GM21381 (cell line): ENCODE data around the gene TNNI3K.

Source experiments
- ATAC-seq: cut with Tn5 transposase; IDR thresholded peaks from one replicate; pipeline ENCODE4 v1.9.1; 2021; ENCODE audit warnings: mild to moderate bottlenecking, moderate library complexity; ENCODE audit not compliant: unreplicated experiment

TNNI3K gene

DNA sequence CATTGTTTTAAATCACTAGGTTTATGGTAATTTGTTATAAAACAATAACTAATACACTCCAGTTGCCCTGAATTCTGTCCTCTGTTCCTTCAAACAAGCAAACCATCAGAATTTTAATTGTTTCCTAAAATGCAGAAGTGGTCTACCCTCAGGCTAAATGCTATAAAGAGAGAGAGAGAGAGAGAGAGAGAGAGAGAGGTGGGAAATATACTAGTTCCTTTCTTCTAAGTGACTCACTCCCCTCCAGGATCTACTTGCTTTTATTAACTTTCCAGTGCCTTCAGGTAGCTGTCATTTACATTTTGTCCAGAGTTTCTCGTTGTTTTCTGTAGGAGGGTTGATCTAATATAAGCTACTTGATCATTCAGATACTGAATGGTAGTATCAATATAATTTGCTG, 250.8 kb downstream of the TNNI3K start:
- no peak for ATAC-seq

DNA sequence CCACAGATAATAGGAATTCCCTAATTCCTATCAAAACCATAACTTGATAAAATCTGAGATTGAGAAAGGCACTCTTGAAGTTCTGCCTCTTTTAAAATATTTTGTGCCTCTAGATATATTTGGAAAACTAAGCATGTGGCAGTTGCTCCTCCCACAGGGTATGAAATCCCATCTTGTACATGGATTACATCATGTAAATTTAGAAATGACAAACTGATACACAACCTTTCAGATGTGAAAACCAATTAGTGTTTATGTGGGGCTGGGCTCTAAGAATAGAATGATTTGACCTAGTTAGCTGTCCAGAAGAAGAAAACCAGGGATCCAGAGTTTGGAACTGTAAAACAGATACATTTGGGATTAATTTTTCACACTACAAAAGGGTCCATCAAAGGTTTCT, 261.5 kb downstream of the TNNI3K start:
- no peak for ATAC-seq

DNA sequence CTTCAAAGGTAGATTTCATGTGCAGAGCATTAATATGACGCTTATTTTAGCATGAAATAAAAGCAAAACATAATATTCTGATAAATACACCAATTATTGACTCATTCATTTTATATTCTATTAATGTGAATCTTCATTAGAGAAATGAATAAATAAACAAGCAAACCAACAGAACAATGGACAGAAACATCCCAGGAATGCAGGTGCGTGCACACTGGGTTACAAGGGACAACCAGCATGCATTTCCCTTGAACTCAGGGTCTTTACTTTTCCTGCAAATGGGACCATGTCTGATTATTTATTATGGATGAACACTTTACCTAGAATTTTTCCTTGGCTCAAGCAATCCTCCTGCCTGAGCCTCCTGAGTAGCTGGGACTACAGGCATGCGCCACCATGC, 263.7 kb downstream of the TNNI3K start:
- no peak for ATAC-seq

DNA sequence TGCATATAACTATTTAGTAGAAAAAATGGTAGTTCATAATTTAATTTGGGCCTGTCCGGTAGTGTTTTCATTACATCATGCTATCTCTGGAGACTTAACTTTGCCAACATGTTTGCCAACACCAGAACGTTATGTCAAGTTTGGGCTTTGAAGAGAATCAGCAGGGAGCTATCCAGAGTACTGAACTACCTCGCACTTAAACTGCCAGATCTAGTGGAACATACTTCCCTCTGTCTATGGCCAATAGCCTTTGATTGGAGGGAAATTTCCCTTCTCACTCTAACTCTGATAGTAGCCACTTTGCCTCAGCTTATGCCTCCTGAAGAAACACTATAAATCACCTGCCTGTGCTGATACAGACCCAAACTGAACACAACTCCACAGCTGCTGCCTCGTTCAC, 267.2 kb downstream of the TNNI3K start:
- no peak for ATAC-seq

DNA sequence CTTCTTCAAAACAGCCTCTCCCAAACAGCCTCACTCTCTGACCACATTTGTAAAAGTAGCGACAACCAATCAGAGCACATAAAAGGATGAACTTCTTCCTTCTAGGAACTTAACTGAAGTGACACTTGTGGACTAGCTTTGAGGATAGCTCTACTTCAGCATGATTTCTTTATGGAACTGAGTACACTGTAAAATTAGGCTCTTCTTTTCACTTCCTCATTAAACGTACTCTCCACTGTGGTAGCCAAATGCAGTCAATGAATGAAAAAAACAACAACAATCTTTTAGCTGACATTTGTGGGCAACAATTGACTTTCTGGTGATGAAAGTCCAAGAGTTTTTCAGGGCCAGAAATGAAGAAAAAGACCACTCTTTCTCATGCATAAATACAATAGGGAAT, 267.7 kb downstream of the TNNI3K start:
- ATAC-seq, result no peak

DNA sequence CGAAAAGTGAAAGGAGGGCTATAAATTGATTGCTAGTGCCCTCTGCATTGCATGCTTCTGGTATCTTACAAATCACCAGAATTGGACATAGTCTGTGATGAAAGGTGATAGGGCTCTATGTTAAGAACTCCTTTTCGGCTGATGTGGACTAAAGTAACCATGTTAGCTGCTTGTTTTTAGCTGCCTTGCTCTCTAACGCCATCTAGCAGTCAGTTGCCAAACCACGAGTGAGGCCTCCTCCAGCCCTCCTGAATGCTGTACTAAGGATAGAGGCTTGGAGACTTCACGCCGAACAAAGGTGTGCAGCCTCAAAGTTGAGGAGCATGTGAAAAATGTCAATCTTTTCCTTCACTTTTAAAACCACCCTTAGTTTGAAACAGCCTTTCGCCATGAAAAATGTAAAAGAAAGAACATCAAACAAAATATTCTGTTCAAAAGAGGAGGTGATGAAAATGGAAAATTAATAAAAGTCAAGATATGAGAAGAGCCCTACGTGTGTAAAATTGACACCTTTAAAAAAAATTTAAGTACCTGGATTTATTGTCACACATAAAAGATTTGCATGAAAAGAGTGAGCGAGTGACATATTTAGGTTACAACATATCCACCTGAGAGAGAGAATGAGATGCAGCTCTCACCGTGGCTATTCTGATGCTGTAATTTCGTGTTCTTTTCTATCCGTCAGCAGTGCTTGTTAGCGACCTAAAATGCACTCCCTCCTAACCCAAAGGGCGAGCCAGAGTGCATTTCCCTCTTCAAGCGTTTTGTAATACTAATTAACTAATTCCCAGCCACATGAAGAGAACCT, 269.1 kb downstream of the TNNI3K start:
- peak; percentile 93 for ATAC-seq

DNA sequence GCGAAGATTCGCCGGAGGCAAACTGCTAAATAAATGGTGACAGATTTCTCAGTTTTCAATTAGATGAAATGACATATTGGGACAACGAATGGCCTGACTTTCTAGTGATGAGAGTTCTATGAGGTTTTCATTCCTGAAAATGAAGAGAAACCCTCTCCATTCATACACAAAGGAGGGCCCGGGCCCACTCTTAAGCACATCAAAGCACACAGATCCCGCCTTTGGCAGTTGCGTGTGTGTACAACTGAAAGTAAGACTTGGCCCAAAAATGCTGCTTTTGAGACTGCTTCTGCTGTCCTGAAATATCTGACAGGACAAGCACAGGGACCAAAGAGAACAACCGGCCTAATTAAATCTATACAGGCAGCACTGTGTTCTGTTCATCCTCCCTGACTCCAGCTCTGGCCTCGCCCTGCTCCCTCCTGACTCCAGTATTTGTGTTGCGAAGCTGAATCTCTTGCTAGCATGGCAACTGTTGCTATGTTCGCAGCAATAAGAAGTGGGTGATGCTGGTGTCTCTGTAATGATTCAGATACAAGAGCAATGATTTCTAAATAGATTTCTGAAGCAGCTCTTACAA, 269.8 kb downstream of the TNNI3K start:
- no peak for ATAC-seq

- ATAC-seq, result no peak
These were observed 270.9 kb downstream of the TNNI3K start for GRCh38 chr1:74505928-74506710.

DNA sequence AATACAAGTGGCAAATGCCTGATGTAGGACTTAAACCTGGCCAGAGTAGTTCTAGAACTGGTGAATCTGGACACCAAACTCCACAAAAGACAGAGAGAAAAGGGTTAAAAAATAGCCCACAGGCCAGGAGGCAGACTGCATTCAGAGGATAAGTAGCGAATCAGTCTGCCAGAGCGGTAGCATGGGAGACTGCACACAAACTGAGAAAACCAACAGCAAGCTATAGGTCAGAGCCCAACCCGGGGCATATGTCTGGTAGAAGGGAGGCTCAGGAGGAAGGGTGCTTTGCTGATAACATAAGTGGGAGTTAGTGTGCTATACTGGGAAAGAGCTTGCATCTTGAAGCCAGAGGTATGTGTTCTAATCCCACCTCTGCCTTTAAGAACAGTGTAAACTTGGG, 273.3 kb downstream of the TNNI3K start:
- no peak for ATAC-seq

GRCh38 chr1:74512170-74512915, 277.2 kb downstream of the TNNI3K start, which contains the start of gene LRRC53:
Gene LRRC53, minus strand, starts transcription at chr1:74512611. Its CDS starts 29,262 bp downstream, at chr1:74483349.
- no peak for ATAC-seq

DNA sequence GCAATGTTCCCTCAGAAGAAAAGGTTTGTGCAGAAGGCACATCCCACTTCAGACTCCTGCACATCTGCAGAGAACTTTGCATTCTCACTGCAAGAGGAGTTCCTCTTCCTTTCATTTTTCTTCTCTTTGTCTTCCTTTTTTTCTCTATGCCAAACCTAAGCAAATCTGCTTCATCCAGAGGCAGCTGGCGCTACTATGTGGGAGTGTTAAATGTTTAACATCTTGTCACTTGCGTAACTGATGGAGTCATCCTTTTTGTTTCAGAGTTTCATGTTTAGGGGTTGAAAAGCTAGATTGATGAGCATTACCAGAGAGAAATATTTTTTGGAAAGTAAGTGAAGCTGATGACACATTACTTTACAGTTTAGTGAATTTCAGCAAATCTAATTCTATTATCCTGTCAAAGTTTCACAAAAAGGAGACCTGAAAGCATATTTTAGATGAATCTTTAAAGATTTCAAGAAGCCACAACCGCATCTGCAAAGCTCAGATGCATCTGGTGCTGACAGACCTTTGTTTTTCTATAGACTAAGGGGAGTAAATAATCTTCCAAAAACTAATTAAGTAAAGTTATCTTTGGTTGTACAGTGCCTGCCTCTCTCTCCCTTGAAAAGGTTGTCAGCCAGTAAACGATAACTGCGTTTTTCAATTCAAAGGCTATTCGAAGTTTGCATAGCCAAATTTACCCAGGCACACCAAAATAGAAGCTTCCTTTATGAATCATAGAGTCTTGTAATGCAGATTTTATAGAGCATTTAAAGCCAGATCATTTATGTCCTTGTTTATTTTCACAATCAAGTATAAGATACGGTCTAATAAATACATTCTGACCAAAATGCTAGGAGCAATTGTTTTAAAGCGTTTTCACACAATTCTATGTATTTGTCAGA, 278.5 kb downstream of the TNNI3K start:
- ATAC-seq, result no peak

- ATAC-seq, result peak; percentile 81
These were observed 282.4 kb downstream of the TNNI3K start for GRCh38 chr1:74517599-74518051.

DNA sequence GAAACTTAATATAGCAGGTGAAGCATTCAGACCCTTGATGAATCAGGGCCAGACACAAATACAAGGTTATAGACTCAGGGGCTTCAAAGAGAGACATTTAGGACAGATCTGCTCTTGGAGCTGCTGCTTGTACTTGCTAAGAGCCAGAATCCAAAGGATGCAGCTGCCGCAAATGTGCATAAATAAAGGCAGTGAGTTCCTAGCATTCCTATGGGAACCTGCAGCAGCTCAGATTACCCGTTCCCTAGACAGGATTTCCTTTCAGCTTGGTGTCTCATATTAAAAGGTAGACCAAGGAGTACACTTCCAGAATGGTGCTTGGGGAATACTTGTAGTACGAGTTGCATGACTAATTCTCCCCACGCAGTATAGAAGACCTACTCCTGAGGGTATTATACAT, 287.0 kb downstream of the TNNI3K start:
- ATAC-seq, result no peak

GRCh38 chr1:74523873-74524480, 288.8 kb downstream of the TNNI3K start:
- ATAC-seq, result no peak

GRCh38 chr1:74526708-74527107, 291.5 kb downstream of the TNNI3K start:
- ATAC-seq, result no peak

- no peak for ATAC-seq
These were observed 292.9 kb downstream of the TNNI3K start for GRCh38 chr1:74528123-74528522.

GRCh38 chr1:74530892-74531291, 295.7 kb downstream of the TNNI3K start:
- no peak for ATAC-seq

DNA sequence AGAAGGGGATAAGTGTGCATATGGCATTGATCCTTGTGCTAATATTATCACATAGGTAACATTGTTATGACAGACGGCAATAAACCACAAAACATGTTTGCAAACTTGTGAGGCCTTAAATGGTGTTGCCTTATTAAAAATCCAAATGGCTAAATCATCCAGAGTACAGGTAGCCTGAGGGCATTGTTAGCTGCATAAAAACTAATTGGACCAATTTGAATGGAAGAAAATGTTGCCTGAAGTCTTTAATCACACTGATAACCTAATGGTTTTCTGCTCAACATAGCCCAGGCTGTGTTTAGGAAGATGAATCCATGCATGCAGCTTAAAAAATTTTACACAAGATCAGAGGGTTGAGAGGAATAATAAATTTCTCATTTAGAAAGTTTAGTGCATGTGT, 296.6 kb downstream of the TNNI3K start:
- ATAC-seq, result no peak

GRCh38 chr1:74534241-74534640, 299.1 kb downstream of the TNNI3K start:
- no peak for ATAC-seq

GRCh38 chr1:74545821-74546220, 310.6 kb downstream of the TNNI3K start:
- no peak for ATAC-seq
